ENCODE data around the gene SERPINB2.

- TF ChIP-seq CTCF (IDR thresholded peaks at IDR 0.05) (no peak), POLR2A (IDR thresholded peaks at IDR 0.05) (no peak)
These were observed 18.1 kb upstream of the SERPINB2 start for GRCh38 chr18:63869374-63869773.
